Caco-2 (cell line): ENCODE data around the gene BACH2. TPM values are rescaled to one million over a fixed set of nuclear protein-coding genes. Genes with fewer than 3 reads are reported as not detected.

Experiments used
- BruUV-seq: library from RNA; stranded (reverse); fragments of 400-500 nt; replicated peaks from 2 replicates; lab custom pipeline; 2021; lab: Mats Ljungman, UMichigan
- CTCF ChIA-PET: fragments of 300-600 bp; sonication (Branson Sonifier 250); formaldehyde crosslinking; loops from one replicate; lab custom pipeline; 2022; ENCODE audit warnings: antibody characterized with exemption; lab: Charles Lee
- POLR2A ChIA-PET: fragments of 300-600 bp; sonication (Branson Sonifier 250); formaldehyde crosslinking; loops from one replicate; lab custom pipeline; 2022; ENCODE audit warnings: antibody characterized with exemption; lab: Charles Lee
- DNase-seq, 2 experiments: peaks; one replicate each; pipeline versions ENCODE4 v3.0.0 to v3.0.0-alpha.2; 2020 to 2022
- H3K27me3 ChIP-seq: replicated peaks from 2 replicates; pipeline ENCODE4 v1.6.0; 2011; ENCODE audit warnings: low read length; ENCODE audit not compliant: control insufficient read depth, insufficient read depth
- H3K36me3 ChIP-seq: 2 replicates; pipeline ENCODE4 v1.5.1; 2011; ENCODE audit warnings: low read length; ENCODE audit not compliant: control insufficient read depth, insufficient read depth
- H3K4me1 ChIP-seq: fragments of 250-450 bp; sonication (Bioruptor Pico); 2 replicates; pipeline ENCODE4 v1.5.1; 2020; ENCODE audit warnings: mild to moderate bottlenecking
- H3K4me3 ChIP-seq: 2 replicates; pipeline ENCODE4 v1.5.1; 2011; ENCODE audit warnings: low read depth, mild to moderate bottlenecking, control low read depth, low read length
- H3K9me3 ChIP-seq: fragments of 250-450 bp; sonication (Bioruptor Pico); 2 replicates; pipeline ENCODE4 v1.5.1; 2020; ENCODE audit warnings: mild to moderate bottlenecking, moderate library complexity
- H3K27ac Mint-ChIP-seq: one replicate; pipeline ENCODE4 v1.8.0; 2022; ENCODE audit warnings: mixed read lengths; ENCODE audit not compliant: unreplicated experiment
- H3K27me3 Mint-ChIP-seq: one replicate; pipeline ENCODE4 v1.8.0; 2022; ENCODE audit warnings: mixed read lengths; ENCODE audit not compliant: insufficient read depth, unreplicated experiment
- H3K36me3 Mint-ChIP-seq: one replicate; pipeline ENCODE4 v1.8.0; 2022; ENCODE audit warnings: mild to moderate bottlenecking, mixed read lengths; ENCODE audit not compliant: insufficient read depth, unreplicated experiment
- H3K4me1 Mint-ChIP-seq: one replicate; pipeline ENCODE4 v1.8.0; 2022; ENCODE audit warnings: low read depth, mixed read lengths; ENCODE audit not compliant: unreplicated experiment
- H3K4me3 Mint-ChIP-seq: one replicate; pipeline ENCODE4 v1.8.0; 2022; ENCODE audit warnings: mild to moderate bottlenecking, moderate library complexity, mixed read lengths; ENCODE audit not compliant: unreplicated experiment
- H3K9me3 Mint-ChIP-seq: one replicate; pipeline ENCODE4 v1.8.0; 2022; ENCODE audit warnings: mixed read lengths; ENCODE audit not compliant: unreplicated experiment
- CTCF ChIP-seq, 2 experiments: fragments of 200-600 bp in 1 of 2; IDR thresholded peaks; 1 replicate in 1 of 2; 2 replicates in 1 of 2; pipeline versions ENCODE4 v1.5.1 to v1.8.0; 2011 to 2022; ENCODE audit warnings: antibody characterized with exemption in 1 of 2, control low read depth in 1 of 2, inconsistent platforms in 1 of 2, low read depth in 1 of 2, low read length in 1 of 2, mild to moderate bottlenecking in 1 of 2, moderate library complexity in 1 of 2; ENCODE audit not compliant: insufficient read depth in 1 of 2, severe bottlenecking in 1 of 2, unreplicated experiment in 1 of 2
- intact Hi-C: fragments of 100-400 bp; cut with micrococcal nuclease; formaldehyde crosslinking; loops from one replicate; pipeline ENCODE4 v1.10.0; 2022; ENCODE audit not compliant: unreplicated experiment
- total RNA-seq: library from RNA; stranded (reverse); gene quantifications from 2 replicates; pipeline ENCODE4 v1.2.3, GENCODE V29; 2022

The BACH2 gene
- total RNA-seq, 1 experiment from 2014 or later: 0.43 TPM

- no TSS peak for BruUV-seq
- TF ChIP-seq CTCF (IDR thresholded peaks at IDR 0.05; ENCODE audit: insufficient read depth in 1 of 2, low read depth in 1 of 2, low read length in 1 of 2, severe bottlenecking in 1 of 2, unreplicated experiment in 1 of 2): no peak
- H3K9me3 Mint-ChIP-seq: no peaks in the 10 kb centered on the region
- Histone ChIP-seq H3K4me3 (no peak overlapping the region), H3K27me3 (no peaks in the 10 kb centered on the region), H3K4me1 (no peaks in the 10 kb centered on the region), H3K36me3 (no peaks in the 10 kb centered on the region), H3K9me3 (no peaks in the 10 kb centered on the region)
- H3K4me1 Mint-ChIP-seq: no peaks in the 10 kb centered on the region
- CTCF ChIA-PET: no interaction called here
- no peak overlapping the region for H3K27ac Mint-ChIP-seq
- H3K36me3 Mint-ChIP-seq: no peaks in the 10 kb centered on the region
- POLR2A ChIA-PET: no interaction called here
- H3K4me3 Mint-ChIP-seq: no peak overlapping the region
- no peak for DNase-seq
- H3K27me3 Mint-ChIP-seq: peaks cover 23% of the 10 kb centered on the region
- intact Hi-C loops: no loop called here
These were observed 306.9 kb downstream of the BACH2 start for GRCh38 chr6:89989742-89990141.

- no peak for DNase-seq
- H3K9me3 Mint-ChIP-seq: no peaks in the 10 kb centered on the region
- no peak overlapping the region for H3K4me3 Mint-ChIP-seq
- POLR2A ChIA-PET: no interaction called here
- no peak for TF ChIP-seq CTCF (IDR thresholded peaks at IDR 0.05; ENCODE audit: insufficient read depth in 1 of 2, low read depth in 1 of 2, low read length in 1 of 2, severe bottlenecking in 1 of 2, unreplicated experiment in 1 of 2)
- H3K36me3 Mint-ChIP-seq: no peaks in the 10 kb centered on the region
- no peaks in the 10 kb centered on the region for H3K9me3 ChIP-seq
- no peak overlapping the region for H3K4me3 ChIP-seq
- no TSS peak for BruUV-seq
- H3K4me1 Mint-ChIP-seq: no peaks in the 10 kb centered on the region
- H3K27me3 Mint-ChIP-seq: peaks cover 24% of the 10 kb centered on the region
- H3K27ac Mint-ChIP-seq: no peak overlapping the region
- CTCF ChIA-PET: no interaction called here
- intact Hi-C loops: no loop called here
- H3K36me3 ChIP-seq: no peaks in the 10 kb centered on the region
- no peaks in the 10 kb centered on the region for H3K4me1 ChIP-seq
- no peaks in the 10 kb centered on the region for H3K27me3 ChIP-seq
These were observed 308.8 kb downstream of the BACH2 start for GRCh38 chr6:89987830-89988229.

- no peaks in the 10 kb centered on the region for H3K4me1 ChIP-seq
- H3K36me3 Mint-ChIP-seq: no peaks in the 10 kb centered on the region
- no peak overlapping the region for H3K4me3 Mint-ChIP-seq
- no peak for TF ChIP-seq CTCF (IDR thresholded peaks at IDR 0.05; ENCODE audit: insufficient read depth in 1 of 2, low read depth in 1 of 2, low read length in 1 of 2, severe bottlenecking in 1 of 2, unreplicated experiment in 1 of 2)
- no peaks in the 10 kb centered on the region for H3K9me3 Mint-ChIP-seq
- POLR2A ChIA-PET: no interaction called here
- no TSS peak for BruUV-seq
- no peaks in the 10 kb centered on the region for H3K4me1 Mint-ChIP-seq
- H3K27me3 Mint-ChIP-seq: peaks cover 26% of the 10 kb centered on the region
- no peak overlapping the region for H3K27ac Mint-ChIP-seq
- no peaks in the 10 kb centered on the region for H3K27me3 ChIP-seq
- DNase-seq: no peak
- CTCF ChIA-PET: no interaction called here
- H3K4me3 ChIP-seq: no peak overlapping the region
- no peaks in the 10 kb centered on the region for H3K36me3 ChIP-seq
- intact Hi-C loops: no loop called here
- no peaks in the 10 kb centered on the region for H3K9me3 ChIP-seq
These were observed 309.5 kb downstream of the BACH2 start for GRCh38 chr6:89987140-89987539.
